HG03460 (cell line): ENCODE measurements around the gene SIPA1.

Experiments
- ATAC-seq: cut with Tn5 transposase; IDR thresholded peaks from one replicate; pipeline ENCODE4 v1.9.1; 2021; ENCODE audit not compliant: unreplicated experiment

Gene SIPA1

DNA sequence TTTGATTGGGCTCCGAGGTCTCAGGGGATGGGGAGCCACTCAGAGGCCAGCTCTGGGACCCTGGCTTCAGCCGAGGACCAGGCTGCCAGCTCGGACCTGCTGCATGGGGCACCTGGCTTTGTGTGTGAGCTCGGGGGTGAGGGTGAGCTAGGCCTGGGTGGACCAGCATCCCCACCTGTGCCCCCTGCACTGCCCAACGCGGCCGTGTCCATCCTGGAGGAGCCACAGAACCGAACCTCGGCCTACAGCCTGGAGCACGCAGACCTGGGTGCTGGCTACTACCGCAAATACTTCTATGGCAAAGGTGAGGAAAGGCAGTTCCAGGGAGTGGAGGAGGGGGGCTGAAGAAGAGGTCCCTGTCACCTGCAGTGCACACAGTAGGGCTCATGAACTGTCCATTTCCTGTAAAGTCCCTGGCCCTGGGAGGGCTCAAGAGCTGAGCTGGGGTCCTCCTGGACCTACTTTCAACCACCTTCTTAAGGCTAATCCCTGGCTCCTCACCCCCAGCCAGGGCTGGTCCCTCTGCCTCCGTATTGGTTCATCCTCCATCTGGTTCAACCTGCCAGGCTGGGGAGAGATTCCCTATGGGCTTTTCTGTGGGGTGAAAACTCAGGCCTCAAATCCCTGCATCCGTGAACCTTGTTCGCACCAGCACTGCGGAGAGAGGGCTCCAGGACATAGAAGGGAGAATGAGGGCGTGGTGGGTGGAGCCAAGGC, 3.6 kb downstream of the SIPA1 start:
- no peak for ATAC-seq

GRCh38 chr11:65642014-65642671, 4.2 kb downstream of the SIPA1 start:
- no peak for ATAC-seq

DNA sequence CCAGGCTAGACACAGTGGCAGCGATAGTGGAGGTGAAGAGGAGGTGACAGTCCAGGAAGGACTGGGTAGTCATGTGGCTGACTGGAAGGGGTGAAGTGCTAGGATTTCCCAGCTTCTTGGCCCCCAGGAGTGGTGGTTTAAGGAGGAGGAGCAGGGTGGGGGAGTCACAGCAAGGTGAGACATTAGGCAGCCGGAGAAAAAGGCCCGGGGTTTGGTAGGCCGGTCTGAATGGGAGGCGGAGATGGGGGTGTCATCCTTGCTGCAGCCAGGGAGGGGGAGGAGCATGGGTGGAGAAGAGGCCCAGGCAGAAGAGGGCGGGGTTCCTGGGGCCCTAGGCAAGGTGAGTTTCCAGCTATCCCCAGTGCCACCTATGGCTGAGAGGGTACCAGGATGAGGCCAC, 6.1 kb downstream of the SIPA1 start:
- no peak for ATAC-seq

- ATAC-seq: no peak
Measured at GRCh38 chr11:65644837-65645236, 6.9 kb downstream of the SIPA1 start.

DNA sequence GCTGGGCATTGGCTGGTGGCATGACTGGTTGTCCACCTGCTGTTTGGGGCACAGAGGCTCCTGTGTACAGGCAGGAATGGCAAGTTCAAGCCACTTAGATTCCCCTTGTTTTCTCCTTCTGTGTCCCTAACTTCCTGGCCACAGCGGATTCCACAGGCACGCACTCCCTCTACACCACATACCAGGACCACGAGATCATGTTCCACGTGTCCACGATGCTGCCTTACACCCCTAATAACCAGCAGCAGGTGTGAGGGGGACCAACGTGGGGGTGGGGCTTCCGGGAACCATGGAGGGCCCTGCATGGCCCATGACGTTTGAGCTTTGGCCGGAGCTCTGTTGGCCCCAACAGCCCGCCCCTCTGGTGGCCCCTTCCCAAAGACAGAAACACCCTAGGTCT, 7.8 kb downstream of the SIPA1 start:
- ATAC-seq: no peak

DNA sequence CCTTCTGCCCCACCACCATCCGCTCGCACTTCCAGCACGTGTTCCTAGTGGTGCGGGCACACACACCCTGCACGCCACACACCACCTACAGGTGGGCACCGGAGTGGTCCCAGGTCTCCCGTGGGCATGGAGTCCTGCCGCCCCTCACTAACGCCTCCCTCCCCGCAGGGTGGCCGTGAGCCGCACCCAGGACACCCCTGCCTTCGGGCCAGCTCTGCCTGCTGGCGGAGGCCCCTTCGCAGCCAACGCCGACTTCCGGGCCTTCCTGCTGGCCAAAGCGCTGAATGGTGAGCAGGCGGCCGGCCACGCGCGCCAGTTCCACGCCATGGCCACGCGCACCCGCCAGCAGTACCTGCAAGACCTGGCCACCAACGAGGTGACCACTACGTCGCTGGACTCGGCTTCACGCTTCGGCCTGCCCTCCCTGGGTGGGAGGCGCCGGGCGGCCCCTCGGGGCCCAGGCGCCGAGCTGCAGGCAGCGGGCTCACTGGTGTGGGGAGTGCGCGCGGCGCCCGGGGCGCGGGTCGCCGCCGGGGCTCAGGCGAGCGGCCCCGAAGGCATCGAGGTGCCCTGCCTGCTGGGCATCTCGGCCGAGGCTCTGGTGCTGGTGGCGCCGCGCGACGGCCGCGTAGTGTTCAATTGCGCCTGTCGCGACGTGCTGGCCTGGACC, 8.5 kb downstream of the SIPA1 start:
- ATAC-seq: no peak

DNA sequence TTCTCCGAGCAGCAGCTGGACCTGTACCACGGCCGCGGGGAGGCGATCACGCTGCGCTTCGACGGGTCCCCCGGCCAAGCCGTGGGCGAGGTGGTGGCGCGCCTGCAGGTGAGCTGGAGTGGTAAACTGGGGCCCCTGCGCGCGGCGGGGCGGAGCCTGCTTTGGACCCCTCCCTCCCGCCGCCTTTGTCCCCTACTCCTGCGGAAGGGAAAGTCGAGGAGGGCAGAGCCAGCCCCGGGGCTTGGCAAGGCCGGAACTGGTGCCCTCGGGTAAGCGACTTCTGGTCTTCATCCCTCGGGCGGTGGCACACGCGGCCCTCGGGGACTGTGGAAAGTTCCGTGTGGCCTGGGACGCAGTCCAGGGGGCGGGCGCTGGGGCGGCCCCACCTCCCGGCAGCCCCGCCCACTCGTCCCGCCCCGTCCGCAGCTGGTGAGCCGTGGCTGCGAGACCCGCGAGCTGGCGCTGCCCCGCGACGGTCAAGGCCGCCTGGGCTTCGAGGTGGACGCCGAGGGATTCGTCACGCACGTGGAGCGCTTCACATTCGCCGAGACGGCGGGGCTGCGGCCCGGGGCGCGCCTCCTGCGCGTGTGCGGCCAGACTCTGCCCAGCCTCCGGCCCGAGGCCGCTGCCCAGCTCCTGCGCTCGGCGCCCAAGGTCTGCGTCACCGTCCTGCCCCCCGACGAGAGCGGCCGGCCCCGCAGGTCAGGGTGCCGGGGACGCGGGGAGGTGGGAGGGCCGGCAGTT, 9.2 kb downstream of the SIPA1 start:
- no peak for ATAC-seq

DNA sequence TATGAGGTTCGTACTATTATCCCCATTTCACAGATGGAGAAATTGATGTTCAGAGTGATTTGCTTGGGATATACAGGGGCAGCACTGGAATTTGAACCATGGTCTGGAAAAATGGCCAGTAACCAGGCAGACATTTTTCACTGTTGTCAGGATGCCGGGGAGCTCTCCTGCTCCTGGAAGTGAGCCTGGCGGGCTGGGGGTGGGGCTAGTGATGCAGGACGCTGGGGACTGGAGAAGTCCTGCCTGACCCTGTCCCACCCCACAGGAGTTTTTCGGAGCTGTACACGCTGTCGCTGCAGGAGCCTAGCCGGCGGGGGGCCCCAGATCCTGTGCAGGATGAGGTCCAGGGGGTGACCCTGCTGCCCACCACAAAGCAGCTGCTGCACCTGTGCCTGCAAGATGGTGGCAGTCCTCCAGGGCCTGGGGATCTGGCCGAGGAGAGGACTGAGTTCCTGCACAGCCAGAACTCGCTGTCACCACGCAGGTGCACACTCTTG, 11.1 kb downstream of the SIPA1 start:
- ATAC-seq: no peak

- ATAC-seq: no peak
Measured at GRCh38 chr11:65649656-65650546, 12.0 kb downstream of the SIPA1 start.

- ATAC-seq: no peak
Measured at GRCh38 chr11:65650547-65651338, 12.8 kb downstream of the SIPA1 start.

- ATAC-seq: no peak
Measured at GRCh38 chr11:65651339-65651588, 13.4 kb downstream of the SIPA1 start.

DNA sequence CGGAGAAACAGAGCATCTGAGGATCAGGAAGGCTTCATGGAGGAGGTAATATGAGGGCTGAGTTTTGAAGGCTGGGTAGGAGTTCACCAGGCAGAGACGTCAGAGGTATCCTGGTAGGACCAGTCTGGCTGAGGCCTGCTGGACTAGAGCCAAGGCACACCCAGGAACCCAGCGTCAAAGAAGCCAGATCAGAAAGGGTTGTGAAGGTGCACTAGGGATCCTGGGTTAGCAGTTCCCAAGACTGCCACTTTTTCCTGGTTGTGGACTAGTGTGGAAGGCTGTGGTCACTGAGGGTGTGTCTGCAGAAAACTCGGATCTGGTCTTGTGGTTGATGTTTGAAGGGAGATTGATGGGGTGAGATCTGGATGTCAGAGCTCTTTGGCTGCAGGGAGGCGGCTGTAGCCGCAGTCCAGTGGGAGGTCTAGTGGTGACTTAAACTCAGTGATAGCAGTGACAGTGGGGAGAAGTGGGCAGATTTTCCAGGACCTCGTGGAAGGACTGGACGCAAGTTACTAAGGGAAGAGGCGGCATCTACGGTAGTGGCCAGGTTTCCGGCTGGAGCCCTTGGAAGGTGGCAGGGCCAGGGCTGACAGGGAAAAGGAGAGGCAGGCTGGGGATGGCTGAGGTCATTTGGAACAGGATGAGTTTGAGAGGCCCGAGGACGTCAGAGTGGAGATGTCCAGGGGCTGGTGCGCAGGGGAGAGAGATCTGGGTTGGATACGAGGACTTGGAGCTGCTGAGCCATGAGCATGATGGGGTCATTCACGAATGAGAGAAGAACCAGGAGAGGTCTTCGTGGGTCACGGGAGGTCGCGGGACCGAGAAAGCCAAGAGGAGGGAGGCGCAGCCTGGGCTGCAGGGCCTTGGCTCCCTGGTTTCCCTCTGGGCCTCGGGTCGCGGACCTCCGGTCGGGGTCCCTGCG, 13.9 kb downstream of the SIPA1 start:
- ATAC-seq: peak; percentile 6

DNA sequence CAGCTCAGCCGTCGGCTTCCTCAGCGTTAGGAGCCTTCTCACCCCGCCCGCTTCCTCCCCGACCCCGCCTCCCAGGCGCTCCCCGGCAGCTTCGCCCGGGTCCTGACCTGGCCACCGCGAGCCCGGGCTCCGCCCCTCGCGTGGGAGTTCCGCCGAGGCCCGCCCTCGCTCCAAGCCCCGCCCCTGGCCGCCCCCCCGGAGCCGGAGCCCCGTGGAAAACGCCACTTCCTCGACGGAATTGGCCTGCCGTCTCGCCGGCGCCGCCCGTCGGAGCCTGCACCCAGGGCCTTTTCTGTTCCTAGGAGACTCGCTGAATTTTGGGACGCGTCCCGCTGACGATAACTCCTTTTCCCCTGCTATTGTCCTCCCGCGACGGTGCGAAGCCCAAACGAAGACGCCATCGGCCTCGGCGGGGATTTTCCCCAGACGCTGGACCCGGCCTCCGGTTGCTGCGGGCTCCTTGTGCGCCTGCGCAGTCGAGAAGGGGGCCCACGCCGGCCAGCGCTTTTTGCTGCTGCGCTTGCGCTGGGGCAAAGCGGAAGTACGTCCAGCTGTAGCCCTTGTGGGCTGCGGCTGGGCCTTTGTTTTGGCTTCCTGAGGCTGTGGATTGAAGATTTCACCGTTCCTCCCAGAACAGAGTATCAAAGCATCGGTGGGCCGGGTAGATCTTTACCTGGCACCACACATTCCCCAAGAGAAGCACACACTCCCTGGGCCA, 14.8 kb downstream of the SIPA1 start:
- ATAC-seq: peak; percentile 62

- no peak for ATAC-seq
Measured at GRCh38 chr11:65653229-65654225, 15.6 kb downstream of the SIPA1 start.

DNA sequence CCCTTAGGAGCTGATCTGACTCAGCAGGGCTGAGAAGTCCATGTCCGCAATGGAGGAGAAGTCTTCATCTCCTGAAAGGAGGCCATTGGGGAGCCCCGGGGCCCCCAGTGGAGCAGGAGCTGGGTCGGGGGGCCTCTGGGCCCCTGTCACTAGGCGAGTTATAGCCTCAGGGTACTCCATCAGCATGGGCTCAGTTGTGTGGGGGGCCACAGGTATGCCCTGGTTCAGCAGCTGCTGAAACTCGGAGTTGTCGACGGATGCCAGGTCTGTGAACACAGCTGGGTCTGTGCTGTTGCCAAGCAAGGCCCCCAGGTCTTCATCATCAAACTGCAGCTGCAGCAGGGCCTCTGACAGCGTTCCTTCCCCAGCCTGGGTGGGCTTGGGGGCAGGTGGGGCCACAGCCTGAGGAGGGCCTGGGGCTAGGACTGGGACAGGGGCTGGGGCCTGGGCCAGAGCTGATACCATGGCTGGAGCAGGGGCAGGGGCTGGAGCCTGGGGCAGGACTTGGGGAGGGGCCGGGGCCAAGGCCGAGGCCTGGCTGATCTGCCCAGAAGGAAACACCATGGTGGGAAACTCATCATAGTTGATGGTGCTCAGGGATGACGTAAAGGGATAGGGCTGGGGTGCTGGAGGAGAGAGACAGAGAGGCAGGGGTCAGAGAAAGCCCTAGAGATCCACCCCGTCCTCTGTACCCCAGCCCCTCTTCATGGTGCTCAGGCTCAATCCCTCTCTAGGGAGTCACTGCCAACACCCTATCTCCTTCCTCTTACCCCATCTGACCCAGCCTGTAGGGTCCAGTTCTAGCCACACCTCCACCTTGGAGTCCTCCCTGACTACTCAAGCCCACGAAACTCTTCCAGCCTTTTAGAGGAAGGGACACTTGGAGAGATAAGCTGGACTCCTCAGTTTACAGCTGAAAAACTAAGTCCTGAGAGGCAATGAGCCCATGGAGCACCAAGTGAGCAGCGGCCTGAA, 16.8 kb downstream of the SIPA1 start:
- ATAC-seq: no peak
